Measurements from ENCODE around the gene DLGAP4.

Gene DLGAP4

DNA sequence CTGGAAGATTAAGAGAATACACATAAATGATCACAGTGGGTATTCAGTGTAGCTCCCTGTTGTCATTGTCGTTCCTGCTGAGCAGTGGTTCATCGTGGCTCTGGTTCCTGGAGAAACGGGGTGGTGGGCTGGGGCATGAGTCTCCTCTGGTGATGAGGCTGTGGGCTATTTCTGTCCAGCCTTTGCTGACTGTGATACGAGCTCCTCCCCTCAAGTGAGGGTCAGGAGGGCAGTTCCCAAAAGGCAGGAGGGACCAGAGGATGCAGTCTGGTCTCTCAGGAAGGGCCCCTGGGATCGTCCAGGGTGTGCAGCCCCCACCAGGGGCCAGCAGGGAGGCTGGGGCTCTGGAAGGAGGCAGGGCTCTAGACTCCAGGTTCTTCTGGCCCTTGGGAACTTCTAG lies 31.1 kb upstream of the DLGAP4 start:
- DNase-seq (ENCODE audit: low read depth), result no peak

DNA sequence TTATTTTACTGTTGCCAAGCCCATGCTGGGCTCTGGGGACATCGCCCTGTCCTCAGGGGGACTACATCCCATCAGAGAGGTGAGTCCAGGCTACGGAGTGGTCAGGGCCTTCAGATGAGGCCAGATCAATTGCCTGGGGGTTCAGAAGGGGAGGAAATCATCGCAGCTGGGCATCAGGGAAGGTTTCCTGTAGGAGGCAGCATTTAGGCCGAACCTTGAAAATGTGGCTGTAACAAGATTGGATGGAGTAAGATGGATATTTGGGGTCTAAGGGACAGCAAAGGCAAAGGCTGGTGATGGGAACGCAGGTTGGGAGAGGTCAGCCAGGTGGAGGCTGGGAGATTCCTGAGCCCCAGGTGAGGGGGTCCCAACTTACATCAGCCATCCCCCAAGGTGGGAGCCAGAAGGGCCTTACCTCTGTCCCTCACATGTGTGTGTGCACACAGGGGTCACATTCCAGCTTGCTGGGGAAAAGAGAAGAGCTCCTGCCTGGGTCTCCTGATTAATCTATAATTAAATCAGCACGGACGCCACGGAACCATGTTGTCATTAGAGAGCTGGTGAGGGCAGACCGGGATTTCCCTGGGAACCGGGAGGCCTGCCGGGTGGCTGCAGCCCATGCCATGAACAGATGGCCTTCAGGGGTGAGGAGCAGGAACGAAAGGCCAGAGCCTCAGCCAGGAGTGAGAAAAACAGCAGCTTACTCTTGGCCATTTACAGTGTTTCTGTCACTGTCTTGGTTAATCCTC lies 30.5 kb upstream of the DLGAP4 start:
- no peak for DNase-seq (ENCODE audit: low read depth)

DNA sequence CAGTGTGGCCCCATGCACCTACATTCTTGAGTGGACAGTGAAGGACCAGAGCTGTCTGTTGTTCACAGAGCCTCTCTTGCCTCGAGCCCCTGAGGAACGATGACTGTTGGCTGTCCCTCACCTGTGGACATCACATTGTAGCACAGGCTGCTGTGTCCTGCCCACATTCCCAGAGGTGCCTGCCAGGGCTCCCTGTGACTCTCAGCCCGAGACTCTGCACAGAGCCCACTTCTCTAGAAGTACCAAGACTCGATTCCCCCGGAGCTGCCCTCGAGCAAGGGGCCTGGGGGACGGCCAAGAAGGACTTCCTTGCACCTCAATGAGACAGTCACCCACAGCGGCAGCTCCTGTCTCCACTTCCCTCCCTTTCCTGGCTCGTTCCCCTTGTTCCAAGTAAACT lies 28.6 kb upstream of the DLGAP4 start:
- DNase-seq (ENCODE audit: low read depth), result no peak

DNA sequence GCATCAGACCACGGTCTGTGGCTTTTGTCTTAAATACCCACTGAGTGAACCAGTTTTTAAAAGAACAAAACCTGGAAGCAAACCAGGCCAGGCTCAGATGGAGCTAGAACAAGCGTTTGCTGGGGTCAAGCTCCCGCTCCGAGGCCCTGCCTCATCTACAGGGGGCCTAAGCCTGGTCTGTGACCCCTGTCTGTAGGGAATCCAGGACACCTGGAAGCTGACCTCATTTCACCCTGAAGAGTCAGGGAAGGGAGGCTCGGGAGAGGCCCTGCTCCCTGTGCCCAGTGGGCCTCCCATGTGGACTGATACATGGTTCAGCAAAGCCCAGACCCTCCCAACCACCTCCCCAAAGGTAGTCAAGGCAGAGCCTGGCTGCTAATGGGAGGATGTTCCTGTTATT lies 26.8 kb upstream of the DLGAP4 start:
- no peak for DNase-seq (ENCODE audit: low read depth)

DNA sequence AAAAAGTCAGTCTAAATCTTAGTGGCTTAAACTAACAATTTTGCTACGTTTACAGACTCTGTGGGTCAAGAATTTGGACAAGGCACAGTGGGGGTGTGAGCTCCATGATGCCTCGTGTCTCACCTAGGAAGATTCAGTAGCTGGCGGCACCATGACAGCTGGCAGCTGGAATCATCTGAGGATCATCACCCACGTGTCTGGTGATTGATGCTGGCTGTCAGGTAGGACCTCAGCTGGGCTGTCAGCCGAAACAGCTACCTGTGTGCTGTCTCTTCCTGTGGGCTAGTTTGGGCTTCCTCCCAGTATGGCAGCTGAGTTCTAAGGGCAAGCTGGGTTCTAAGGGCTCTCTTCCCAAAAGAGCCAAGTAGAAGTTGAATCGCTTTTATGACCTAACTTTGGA lies 26.4 kb upstream of the DLGAP4 start:
- no peak for DNase-seq (ENCODE audit: low read depth)

DNA sequence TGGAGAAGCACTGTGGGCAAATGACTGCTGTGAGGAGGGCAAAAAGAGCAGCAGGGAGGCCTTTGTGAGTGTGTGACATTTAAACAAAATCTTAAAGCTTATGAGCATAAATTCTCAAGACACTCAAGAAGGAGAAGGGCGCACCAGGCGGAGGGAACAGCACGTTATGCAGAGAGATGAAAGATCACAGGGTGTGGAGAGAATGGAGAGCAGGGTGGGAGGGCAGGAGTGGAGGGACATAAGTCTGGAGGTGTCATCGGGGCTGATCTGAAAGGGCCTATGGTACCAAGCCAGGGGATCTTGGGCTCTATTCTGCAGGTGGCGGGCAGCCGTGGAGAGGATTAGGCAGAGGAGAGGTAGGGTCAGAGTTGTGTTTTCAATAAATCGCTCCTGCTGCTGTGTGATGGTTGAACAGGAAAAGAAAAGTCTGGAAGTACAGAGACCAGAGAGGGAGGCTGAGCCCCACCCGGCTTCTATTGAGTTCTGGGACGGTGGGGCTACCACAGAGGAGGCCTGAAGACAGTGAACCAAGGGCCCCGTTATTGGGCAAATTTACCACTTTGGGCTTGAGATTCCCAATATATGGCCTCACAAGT lies 24.3 kb upstream of the DLGAP4 start:
- no peak for DNase-seq (ENCODE audit: low read depth)

DNA sequence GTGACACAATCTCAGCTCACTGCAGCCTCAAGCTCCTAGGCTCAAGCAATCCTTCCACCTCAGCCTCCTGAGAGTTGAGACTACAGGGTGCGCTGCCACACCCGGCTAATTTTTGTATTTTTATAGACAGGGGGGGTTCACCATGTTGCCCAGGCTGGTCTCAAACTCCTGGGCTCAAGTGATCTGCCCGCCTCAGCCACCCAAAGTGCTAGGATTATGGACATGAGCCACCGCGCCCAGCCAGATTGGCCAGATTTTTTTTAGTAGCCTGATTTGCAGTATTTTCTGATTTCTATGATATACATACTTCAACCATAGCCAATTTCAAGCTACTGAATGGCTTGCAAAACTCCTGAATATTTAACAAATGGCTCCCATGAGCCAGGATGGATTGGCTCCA lies 21.4 kb upstream of the DLGAP4 start:
- no peak for DNase-seq (ENCODE audit: low read depth)

DNA sequence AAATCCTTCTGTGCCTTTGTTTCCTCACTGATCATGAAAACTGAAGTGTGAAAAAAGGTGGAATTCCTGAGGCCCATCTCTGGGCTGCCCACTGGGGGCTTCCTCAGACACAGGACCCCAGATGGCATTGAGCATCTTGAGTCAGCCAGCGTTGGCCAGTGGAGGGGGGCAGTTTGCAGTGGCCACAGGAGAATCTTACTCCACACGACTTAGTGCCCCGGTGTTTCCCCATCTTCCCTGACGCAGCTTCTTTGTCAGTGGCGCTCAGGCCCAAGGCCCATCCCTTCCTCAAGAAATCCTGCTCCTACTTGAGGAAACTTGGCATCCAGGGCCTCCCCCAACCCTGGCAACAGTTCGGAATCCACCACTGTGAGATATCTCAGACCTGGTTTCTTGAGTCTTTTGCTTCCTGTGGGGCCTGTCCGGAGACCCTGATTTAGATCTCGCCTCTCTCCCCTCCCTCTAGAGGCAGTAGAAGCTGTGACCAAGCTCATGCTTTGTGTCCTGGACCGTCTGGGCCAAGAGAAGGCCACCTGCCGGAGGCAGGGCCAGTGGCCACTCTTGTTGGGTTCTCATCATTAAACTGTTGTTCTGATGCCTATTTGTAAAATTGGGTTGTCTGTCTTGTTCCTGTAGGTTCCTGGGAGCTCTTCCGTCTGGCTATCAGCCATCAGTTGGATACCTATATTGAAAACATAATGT lies 20.2 kb upstream of the DLGAP4 start:
- DNase-seq (ENCODE audit: low read depth), result no peak

DNA sequence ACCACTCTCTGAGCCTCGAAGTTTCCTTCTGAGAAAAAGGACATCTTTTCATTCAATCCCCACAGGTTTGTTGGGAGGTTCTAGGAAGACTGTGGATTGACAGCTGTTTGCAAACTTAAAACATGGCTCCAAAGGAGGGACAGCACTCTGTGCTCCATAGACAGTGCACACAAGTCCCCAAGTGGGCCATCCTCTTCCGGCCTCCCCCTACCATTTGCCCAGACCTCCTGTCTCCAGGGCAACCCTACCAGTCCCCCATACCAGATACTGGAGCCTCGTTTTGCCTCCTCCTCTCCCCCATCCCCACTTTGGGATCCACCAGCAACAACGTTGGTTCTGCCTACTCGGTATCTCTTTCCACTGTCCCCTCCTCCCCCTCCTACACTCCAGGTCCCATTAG lies 8.5 kb upstream of the DLGAP4 start:
- no peak for DNase-seq (ENCODE audit: low read depth)

DNA sequence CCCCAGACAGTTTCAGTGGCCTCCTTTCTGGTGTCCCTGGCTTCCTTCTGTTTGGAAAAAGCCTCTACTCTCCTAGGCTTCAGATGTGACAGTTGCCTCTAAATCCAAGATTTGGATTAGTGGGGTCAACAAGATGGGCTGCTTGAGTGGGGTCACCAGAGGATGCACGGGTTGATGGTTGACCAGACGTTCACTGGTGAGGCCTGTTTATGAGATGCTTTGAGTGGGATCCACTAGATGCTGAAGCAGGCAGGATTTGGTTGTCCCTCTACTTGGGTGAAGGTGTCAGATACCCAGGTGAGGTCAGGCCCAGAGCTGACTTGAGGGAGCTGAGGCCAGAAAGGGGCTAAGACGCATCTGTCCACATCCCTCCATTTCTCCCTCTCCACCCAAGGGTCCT lies 8.1 kb upstream of the DLGAP4 start:
- no peak for DNase-seq (ENCODE audit: low read depth)

DNA sequence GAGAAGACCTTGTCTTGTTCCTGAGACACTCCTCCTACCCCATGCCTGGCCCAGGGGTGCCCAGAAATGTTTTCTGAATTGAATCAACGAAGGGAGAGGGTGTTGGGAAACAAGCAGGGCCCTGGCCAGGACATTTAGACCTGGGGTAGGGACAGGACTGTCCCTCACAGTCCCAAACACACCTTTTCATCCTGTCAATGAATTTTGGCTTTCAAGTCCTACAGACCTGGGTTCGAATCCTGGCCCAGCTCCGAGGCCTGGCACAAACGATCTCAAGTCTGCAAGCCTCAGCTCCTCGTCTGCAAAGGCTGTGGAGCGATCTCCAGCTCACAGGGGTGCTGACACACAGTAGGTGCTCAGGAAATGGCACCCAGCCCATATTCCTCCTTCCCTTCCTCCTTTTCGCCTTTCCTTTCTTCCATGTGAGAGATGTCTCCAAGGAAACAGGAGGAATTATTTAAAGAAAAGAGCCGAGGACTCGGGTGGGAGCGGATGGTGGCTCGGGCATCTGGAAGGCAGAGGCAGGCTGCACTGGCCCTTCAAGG lies 7.3 kb upstream of the DLGAP4 start:
- no peak for DNase-seq (ENCODE audit: low read depth)

DNA sequence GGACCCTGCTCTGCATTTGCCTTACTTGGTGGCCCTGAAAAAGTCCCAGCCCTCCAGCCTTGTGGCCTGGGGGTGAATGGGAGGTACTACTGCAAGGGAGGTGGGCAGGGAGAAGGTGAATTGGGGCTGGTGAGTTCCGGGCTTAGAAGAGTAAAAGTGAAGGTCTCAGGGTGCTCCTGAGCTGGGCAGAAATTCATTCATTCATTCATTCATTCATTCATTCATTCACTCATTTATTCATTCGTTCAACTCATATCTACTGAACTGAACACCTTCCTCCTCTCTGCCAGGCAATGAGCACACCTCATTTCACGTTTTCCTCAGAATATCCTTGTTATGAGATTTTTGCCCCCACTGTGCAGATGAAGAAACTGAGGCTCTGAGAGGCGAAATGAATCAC lies 6.7 kb upstream of the DLGAP4 start:
- DNase-seq (ENCODE audit: low read depth), result no peak

DNA sequence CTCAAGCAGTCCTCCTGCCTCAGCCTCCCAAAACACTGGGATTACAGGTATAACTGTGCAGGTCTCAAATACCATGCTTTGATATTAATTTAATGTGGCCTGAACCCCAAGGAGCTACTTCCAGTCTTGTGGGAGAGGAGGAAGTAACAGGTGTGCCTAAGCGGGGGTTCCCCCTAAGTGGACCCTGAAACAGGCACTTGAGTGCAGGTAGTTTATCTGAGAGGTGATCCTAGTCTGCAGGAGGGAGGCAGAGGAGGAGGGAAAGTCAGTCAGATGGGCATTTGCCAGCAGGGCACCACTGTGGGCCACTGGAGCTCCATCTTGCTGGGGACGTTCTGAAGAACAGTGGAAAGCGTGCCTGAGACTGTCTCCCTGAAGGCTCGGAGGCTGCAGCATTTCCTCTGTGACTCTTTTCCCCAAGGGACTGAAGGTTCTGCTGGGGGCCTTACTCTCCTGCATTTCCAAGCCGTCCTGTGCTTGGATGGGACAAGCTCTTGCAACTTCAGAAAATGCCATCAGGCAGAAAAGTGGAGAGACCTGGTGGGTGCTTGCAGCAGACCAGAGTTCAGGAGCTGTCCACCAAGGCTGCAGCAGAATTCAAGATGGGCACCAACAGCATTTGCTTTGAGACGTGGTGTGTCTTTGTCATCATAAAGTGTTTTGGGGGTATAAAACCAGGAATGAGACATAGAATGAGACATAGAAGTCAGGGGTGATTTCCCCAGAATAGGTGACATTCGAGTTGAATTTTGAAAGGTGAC lies 4.6 kb upstream of the DLGAP4 start:
- DNase-seq (ENCODE audit: low read depth), result no peak

DNA sequence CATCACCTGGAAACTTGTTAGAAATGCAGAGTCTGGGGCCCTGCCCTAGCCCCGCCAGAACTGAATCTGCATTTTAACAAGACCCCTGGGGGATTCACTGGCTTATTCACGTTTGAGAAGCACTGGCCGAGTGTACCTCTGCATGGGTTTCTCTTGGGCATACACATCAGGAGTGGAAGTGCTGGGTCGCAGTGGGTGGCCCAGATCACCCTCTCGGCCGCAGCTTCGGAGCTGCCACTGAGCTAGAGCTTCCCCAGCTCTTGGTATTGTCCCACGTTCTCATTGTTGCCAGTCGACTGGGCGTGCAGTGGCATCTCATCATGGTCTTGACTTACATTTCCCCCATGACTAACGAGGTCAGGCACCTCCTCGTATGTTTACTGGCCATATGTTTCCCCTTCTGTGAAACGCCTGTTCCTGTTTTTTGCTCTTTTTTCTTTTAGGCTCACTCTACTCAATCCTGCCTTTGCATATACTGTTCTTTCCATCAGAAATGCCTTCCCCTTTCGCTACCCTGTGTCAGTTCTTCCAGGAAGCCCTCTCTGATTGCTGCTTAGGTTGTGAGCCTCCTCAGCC lies 3.0 kb upstream of the DLGAP4 start:
- no peak for DNase-seq (ENCODE audit: low read depth)

DNA sequence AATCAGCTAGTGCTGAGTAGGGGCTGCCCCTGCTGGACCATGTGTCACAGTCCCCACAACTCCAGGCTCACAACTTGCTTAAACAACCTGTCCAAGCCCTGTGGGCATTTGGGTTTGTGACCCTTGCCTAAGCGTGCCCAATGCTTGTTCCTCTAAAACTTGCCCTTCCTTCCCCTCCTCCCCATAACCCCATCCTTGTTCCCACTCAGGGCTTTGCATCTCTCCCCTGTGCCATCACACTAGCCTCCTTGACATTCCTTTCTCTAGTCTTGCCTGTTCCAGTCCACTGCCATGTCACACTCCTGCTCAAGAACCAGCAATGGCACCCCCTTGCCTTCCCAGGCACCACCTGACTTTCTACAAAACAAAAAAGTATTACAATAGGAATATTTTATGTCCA lies 2.3 kb upstream of the DLGAP4 start:
- DNase-seq (ENCODE audit: low read depth), result no peak

DNA sequence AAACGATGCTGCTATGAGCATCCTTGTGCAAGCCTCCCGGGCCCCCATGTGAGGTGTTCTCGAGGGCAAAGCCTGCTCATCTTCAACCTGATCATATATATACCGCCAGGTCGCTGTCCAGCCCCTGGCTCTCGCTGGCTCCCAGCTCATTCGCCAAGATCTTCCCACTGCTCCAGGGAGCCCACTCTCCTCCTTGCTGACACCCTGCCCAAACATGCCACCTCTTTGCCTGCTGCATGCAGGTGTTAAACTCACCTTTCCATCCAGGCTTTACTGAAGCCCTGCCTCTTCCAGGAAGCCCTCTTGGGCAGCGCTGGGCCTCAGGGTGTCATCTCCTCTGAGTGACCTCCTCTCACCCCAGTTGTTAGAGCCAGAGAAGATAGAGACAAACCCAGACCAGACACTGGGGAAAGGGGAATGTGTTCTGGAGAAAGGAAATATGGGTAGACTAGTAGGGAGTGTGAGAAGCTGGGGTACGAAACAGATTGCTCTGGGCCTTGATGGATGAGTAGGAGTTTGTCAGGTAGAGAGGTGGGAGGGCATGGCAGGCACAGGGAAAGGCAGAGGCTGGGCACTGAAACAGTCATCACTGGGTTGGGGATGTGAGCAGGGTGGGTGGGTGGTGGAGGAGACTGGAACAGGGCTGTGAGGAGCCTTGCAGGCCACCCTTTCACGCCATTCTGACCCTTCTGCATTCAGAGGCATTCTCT lies 1.2 kb upstream of the DLGAP4 start:
- DNase-seq (ENCODE audit: low read depth), result no peak

DNA sequence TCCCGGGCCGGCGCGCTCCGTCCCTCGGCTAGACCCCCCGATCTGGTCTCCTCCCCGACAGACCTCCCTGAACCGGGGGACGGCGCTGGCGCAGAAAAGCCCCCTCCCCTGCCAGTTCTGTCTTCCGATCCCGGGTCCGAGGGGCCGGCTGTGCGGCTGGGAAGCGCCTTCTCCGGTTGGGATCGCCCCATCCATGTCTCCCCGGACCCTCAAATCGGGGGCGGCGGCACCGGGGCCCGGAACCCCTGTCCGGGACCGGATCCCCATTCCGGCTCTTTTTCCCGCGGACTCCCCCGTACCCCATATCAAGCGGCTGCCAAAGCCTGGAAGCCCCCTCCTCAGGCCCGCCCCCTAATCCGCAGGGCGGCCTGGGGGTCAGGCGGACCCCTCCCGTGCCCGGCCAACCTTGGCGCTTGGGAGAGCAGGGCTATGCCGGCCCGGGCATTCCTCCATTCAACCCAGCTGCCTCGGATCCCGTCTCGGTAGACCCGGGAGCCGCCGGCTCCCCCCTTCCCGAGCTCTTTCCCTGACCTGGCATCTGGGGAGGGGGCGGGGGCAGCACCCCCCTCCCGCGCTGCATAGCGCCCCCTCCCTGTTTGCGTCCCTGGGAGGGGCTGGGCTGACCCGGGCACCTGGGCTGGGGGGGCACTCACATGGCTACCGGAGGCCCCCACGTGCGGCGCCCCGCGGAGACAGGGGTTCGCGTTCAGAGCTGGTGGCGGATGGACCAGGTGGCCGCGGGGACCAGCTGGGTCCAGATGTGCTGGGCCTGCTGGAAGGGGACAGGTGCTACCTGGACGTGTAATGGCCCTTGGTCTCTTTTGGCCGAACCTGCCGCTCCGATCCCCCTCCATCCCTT lies 643 bp downstream of the DLGAP4 start:
- DNase-seq (ENCODE audit: low read depth), result no peak

DNA sequence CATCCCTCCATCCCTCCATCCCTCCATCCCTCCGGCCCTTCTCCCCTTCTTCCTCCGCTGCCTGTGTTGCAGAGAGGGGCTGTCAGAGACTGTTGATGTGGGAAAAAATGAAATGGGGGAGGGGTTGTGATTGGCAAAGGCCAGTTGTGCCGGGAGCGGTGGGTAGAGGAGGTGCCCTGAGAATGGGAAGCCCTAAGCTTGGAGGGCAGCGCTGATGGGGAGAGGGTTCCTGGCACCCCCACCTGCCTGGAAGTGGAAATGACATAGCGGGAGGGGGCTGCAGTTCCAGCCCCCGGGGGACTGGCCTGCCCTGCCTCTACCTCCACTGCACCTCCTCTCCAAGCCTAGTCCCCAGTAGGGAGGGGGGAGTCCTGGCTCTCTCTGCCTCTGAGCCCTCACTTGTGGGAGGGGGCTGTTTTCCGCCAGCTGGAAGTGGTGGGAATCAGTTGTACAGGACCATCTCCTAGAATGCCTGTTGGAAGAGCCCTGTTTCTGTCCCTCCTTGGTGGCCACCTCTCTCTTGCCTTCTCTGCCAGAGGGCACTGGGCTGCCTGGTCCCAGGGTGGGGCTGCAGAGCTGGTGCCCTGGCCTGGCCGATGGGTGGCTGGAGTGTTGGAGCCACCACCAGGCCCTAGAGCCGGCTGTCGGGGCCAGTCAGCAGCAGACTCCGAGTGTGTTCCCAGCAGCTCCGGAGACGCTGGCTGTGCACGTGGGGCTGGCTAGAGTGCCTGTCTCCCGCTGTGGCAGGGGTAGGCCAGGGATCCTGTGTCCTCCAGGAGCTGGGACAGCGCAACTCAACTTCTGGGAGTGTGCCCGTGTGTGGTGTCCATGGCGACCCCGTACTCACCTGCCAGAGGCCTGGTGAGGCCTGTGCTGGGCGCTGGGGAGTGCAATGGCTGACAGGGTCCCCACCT lies 1.5 kb downstream of the DLGAP4 start:
- no peak for DNase-seq (ENCODE audit: low read depth)

DNA sequence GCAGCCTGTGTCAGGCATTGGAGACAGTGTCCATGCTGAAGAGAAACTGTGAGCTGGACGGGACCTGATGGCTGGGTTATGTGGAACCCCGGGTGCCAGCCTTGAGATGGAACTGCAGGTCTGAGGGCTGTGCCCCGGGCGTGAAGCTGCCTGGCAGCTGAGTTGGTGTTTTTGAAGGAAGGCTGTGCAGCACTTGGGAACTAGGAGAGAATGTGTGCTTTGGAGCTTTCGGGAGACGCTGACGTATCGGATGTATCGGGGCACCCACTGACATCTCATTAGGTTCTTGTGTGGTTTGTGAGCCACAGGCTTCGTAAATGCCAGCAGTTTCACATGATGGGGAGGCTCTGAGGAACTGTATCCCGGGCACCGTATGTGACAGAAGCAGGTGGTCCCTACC lies 2.2 kb downstream of the DLGAP4 start:
- no peak for DNase-seq (ENCODE audit: low read depth)

Data from activated T-helper 1 cell treated with Interleukin-2 at 50 U/mL for 16 hours (primary cell).